ENCODE data around the gene PCBD2. TPM values are rescaled to one million over a fixed set of nuclear protein-coding genes. Genes with fewer than 3 reads are reported as not detected.

The PCBD2 gene
- total RNA-seq, 1 donor from 2014 or later = 7.0 TPM

- DNase-seq = no peak
Measured at GRCh38 chr5:135007749-135008363, 102.9 kb downstream of the PCBD2 start.

DNA sequence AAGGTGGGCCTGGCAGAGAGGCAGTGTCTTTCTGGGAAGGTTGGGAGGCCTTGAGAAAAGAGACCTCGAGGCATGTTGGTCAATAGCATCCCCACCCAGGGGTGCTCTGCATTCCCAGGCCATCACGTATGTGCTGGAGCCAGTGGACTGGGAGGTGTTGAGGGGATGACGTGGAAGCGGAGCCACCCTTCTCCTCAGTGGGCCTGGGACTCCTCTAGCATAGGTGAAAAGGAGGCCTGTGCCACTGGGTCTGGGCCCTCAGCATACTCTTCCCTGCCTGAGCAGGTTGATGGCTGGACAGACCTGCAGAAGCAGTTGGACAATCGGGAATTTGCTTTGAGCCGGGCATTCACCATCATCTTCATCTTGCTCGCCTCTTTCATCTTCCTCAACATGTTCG is 103.6 kb downstream of the PCBD2 start:
- DNase-seq = no peak

GRCh38 chr5:135008981-135009735 is 104.2 kb downstream of the PCBD2 start:
- DNase-seq = no peak

- no peak for DNase-seq
Measured at GRCh38 chr5:135009736-135010501, 105.0 kb downstream of the PCBD2 start.

- DNase-seq = no peak
Measured at GRCh38 chr5:135010502-135011354, 105.8 kb downstream of the PCBD2 start.

DNA sequence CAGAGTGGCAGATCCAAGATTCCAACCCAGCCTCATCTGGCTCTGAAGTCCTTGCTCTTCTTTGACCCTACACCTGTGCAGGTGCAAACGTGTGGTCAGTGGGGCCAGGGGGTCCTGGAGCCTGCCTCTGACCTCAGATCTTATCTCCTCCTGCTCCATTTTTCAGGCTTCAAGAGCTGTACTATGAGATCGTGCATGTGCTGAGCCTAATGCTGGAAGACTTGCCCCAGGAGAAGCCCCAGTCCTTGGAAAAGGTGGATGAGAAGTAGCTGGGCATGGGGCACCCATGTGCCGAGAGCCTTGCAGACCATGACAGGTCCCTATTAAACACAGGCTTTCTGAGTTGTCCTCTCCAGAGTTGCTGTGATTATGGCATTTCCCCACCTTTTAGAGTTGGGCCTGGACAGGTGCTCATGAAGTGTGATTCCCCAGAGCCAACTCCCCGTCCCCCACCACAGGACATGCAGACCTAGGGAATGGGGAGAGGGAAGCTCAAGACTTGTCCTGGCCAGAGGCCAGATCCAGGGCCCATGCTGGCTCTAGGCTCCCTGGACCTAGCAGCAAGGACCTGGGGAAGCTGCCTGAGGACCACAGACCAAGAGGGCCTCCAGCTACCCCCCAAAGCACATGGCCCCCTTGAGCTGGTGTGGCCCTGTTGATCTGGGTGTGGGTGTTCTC is 106.6 kb downstream of the PCBD2 start:
- DNase-seq = no peak

- no peak for DNase-seq
Measured at GRCh38 chr5:135012033-135012588, 107.2 kb downstream of the PCBD2 start.

Small RNA genes lying within 50 kb of the gene (small RNA-seq; reads per million reads assigned to genes)
- gene MIR4461 = not detected
- not detected for gene MTND3P25
- gene MTND4LP30 = not detected

Other genes with a start within 250 kb of the PCBD2 start
- gene CAMLG, start 166.6 kb upstream of the PCBD2 start, total RNA-seq = 85.9 TPM
- gene DDX46, start 146.4 kb upstream of the PCBD2 start, total RNA-seq = 38.5 TPM
- 105 TPM for gene C5orf24, start 59.2 kb upstream of the PCBD2 start, total RNA-seq
- 112 TPM for gene TXNDC15, start 30.8 kb upstream of the PCBD2 start, total RNA-seq
- 1.2 TPM for gene CATSPER3, start 62.8 kb downstream of the PCBD2 start, total RNA-seq
- gene PITX1, start 129.1 kb downstream of the PCBD2 start, total RNA-seq = not detected